HFFc6 (cell line): Measurements from ENCODE around the gene EPHA1. TPM values are rescaled to one million over a fixed set of nuclear protein-coding genes. Genes with fewer than 3 reads are reported as not detected.

Experiments
- DNase-seq: peaks from one replicate; pipeline ENCODE4 v3.0.0-alpha.2; 2018
- H3K27ac Mint-ChIP-seq: 2 replicates; pipeline ENCODE4 v1.8.0; 2020; ENCODE audit warnings: mild to moderate bottlenecking, mixed read lengths
- H3K27me3 Mint-ChIP-seq: 2 replicates; pipeline ENCODE4 v1.8.0; 2021; ENCODE audit warnings: mild to moderate bottlenecking, moderate library complexity, mixed read lengths; ENCODE audit not compliant: insufficient read depth
- H3K36me3 Mint-ChIP-seq: 2 replicates; pipeline ENCODE4 v1.8.0; 2021; ENCODE audit warnings: low read depth, mixed read lengths
- H3K4me1 Mint-ChIP-seq: 2 replicates; pipeline ENCODE4 v1.8.0; 2020; ENCODE audit warnings: low read depth, mixed read lengths
- H3K4me3 Mint-ChIP-seq: 2 replicates; pipeline ENCODE4 v1.8.0; 2020; ENCODE audit warnings: mild to moderate bottlenecking, moderate library complexity, mixed read lengths
- H3K9me3 Mint-ChIP-seq: 2 replicates; pipeline ENCODE4 v1.8.0; 2020; ENCODE audit warnings: mild to moderate bottlenecking, mixed read lengths
- CTCF ChIP-seq: fragments of 200-600 bp; sonication (generic); IDR thresholded peaks from 2 replicates; pipeline ENCODE4 v1.5.0; 2021; ENCODE audit warnings: antibody characterized with exemption, mild to moderate bottlenecking
- total RNA-seq, 6 experiments: library from RNA; stranded (reverse); fragmentation: NEBNext Ultra II Directional; extraction: Animal tissue kit (Norgen Biotek cat#: 25700); gene quantifications; 2 replicates in 1 of 6; 3 replicates in 5 of 6; pipeline ENCODE4 v1.2.3, GENCODE V29; 2021

Gene EPHA1
- total RNA-seq, 6 experiments from 2014 or later, result not detected

- Mint-ChIP-seq H3K27me3 (peaks cover 52% of the 10 kb centered on the region), H3K27ac (no peak overlapping the region), H3K4me1 (no peaks in the 10 kb centered on the region), H3K4me3 (peak overlapping the region; percentile 68; the same call in 1 of the 2 replicates), H3K36me3 (no peaks in the 10 kb centered on the region), H3K9me3 (no peaks in the 10 kb centered on the region)
- DNase-seq, result no peak
- no peak for TF ChIP-seq CTCF
Measured at GRCh38 chr7:143361552-143362130, 47.0 kb downstream of the EPHA1 start.

- H3K27ac Mint-ChIP-seq, result no peak overlapping the region
- H3K4me1 Mint-ChIP-seq, result no peaks in the 10 kb centered on the region
- TF ChIP-seq CTCF, result no peak
- peaks cover 47% of the 10 kb centered on the region for H3K27me3 Mint-ChIP-seq
- DNase-seq, result no peak
- no peaks in the 10 kb centered on the region for H3K36me3 Mint-ChIP-seq
- no peaks in the 10 kb centered on the region for H3K9me3 Mint-ChIP-seq
- H3K4me3 Mint-ChIP-seq, result no peak overlapping the region
Measured at GRCh38 chr7:143360788-143361551, 47.7 kb downstream of the EPHA1 start.

- Mint-ChIP-seq H3K4me1 (no peaks in the 10 kb centered on the region), H3K36me3 (no peaks in the 10 kb centered on the region), H3K9me3 (no peaks in the 10 kb centered on the region), H3K27me3 (peaks cover 46% of the 10 kb centered on the region), H3K4me3 (no peak overlapping the region), H3K27ac (no peak overlapping the region)
- no peak for TF ChIP-seq CTCF
- no peak for DNase-seq
Measured at GRCh38 chr7:143359771-143360353, 48.8 kb downstream of the EPHA1 start.

GRCh38 chr7:143358626-143359025 is 50.0 kb downstream of the EPHA1 start:
- Mint-ChIP-seq H3K27ac (no peak overlapping the region), H3K9me3 (no peaks in the 10 kb centered on the region), H3K36me3 (no peaks in the 10 kb centered on the region), H3K4me1 (no peaks in the 10 kb centered on the region), H3K27me3 (peaks cover 44% of the 10 kb centered on the region), H3K4me3 (no peak overlapping the region)
- no peak for TF ChIP-seq CTCF
- no peak for DNase-seq

GRCh38 chr7:143356414-143357050 is 52.1 kb downstream of the EPHA1 start:
- no peak for TF ChIP-seq CTCF
- peaks cover 39% of the 10 kb centered on the region for H3K27me3 Mint-ChIP-seq
- no peaks in the 10 kb centered on the region for H3K4me1 Mint-ChIP-seq
- H3K4me3 Mint-ChIP-seq, result no peak overlapping the region
- no peaks in the 10 kb centered on the region for H3K9me3 Mint-ChIP-seq
- H3K27ac Mint-ChIP-seq, result no peak overlapping the region
- DNase-seq, result no peak
- no peaks in the 10 kb centered on the region for H3K36me3 Mint-ChIP-seq
